Activated CD8-positive, alpha-beta memory T cell treated with anti-CD3 and anti-CD28 coated beads, Interleukin-2, amount 50 U/mL, for 1 hour (primary cell): ENCODE measurements around the gene CCDC33.
"Not testable (repeated sequence)": the region's sequence is repeated elsewhere in the genome, so short reads cannot be mapped to it uniquely, and the experiment has no call there.

ENCODE experiments used
- DNase-seq: peaks from one replicate; pipeline ENCODE4 v3.0.0-alpha.2; 2020; ENCODE audit errors: extremely low read depth

CCDC33 gene

GRCh38 chr15:74334127-74334526, 98.0 kb downstream of the CCDC33 start:
- no peak for DNase-seq

DNA sequence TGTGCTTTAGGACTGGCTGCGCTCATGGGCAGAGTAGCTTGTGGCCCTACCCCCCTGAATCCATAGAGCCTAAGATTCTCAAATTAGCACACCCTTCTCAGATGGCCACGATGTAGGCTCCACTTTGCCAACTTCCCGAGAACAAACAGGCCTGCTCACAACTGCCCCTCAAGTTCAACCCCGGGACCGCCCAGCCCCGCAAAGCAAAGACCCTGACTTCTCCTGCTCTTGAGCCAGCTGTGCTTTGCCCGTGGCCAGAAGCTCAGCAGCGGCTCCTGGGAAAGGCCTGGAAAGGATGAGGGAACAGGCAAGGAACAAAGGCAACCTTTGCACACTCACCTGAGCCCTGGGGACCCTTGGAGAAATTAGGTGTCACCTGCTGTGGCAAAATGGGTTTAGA, 99.3 kb downstream of the CCDC33 start:
- no peak for DNase-seq

GRCh38 chr15:74336061-74337005, 100.2 kb downstream of the CCDC33 start:
- DNase-seq: no peak

GRCh38 chr15:74337146-74337545, 101.0 kb downstream of the CCDC33 start:
- no peak for DNase-seq

DNA sequence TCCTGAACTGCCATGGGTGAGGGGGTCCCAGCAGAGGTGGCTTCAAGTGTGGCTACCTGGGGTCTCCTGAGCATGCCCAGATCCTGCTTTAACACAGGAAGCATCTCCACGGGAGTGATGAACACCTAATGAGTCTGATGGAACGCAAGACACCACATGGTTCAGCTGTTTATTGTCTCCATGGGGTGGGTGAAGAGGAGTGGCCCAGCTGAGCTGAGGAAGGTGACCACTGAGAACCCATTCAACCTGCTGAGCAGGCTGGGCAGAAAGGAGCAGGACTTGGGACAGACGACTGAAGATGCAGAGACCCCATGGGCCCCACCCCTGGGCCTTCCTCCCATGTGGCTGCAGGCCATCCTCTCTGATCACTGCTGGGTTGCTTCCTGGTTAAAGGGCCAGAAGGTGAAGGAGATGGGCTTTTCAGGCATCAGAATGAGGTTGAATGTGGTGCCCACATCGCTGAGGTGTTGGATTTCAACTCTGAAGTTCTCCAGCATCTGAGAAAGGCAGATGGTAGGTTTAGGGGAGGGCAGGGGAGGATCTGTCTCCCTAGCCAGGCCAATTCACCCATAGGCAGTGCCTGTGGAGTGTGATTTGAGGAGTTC, 101.6 kb downstream of the CCDC33 start:
- DNase-seq: no peak

DNA sequence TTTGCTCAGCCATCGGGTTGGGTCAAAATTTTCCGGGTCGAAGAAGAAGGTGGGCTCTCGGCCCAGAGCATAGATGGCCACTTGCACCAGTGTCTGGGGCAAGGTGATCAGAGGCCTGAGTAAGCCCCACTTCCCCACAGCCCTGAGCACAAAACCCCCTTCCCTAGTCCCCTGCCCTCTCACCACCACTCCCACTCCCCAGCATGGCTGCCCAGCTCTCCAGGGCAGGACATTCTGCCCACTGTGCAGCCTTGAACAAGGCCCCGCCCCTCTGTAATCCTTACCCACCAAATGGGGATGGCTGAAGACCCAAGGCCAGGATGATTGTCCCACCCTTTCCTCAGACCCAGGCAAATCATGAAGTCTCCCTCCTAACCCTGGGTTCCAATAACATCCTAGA, 102.5 kb downstream of the CCDC33 start:
- DNase-seq: no peak

DNA sequence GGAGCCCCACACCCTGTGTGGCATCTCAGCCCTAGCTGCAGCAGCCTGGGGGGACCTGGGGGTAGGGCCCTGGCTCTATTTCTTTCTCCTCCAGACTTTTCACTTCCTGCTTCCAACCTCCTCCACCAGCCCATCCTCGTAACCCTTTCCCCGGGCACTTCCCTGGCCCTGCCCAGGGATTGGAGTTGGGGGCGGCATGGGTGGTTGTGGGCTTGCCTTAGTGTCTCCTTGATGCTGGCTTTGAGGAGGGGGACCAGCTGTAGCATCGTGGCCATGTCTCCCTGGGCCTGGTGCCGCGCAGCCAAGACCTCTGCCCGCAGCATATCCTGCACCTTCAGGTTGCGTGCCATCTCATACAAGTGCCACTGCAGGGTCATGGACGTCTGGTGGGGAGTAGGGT, 103.2 kb downstream of the CCDC33 start:
- no peak for DNase-seq

DNA sequence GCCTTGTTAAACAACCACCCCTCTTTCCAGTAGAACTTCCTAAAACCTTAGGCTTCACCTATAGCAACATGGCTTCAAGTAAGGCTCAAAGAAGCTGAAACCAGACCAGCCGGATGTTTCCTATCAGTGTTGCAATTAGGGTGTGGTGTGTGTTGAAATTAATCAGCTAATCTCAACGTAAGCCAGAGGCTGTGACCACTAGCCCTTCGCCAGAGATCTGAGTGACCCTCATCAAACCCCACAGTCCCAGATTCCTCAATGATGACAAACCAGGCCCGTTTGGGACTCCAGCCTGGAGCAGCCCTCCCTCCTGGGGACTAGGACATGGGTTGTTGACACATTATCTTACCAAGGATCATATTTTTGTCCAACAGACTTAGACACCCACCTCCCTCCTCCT, 104.0 kb downstream of the CCDC33 start:
- DNase-seq: no peak

DNA sequence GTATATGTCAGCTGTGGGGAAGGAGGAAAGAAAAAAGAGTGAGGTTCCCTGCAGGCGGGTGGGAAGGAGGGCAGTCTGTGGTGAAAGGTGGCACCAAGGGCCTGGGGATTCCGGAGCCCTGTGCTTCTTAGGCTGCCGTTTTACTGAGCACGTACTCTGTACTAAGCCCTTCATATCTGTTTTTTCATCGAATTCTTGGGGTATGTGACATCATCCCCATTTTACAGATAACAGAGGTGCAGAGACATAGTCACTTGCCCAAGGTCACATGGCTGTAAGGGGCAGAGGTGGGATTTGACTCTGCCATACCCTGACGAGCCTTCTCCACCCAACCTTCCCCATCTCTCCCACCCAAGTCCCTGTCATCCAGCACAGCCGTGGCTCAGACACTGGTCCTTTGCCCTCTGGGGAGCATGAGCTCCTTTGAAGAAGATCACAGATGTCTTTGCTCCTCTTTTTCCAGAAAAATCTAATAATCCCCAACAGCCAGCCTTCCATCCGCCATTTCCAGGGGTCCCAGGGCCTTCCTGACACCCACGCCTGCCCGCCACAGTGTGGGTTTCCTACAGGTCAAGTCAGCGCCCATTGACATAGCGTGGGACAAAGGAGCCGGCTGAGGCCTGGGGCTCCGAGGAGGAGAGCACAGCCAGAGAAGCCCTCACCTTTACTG, 107.1 kb downstream of the CCDC33 start:
- DNase-seq: no peak

GRCh38 chr15:74343797-74344127, 107.6 kb downstream of the CCDC33 start:
- DNase-seq: no peak

GRCh38 chr15:74345051-74345450, 108.9 kb downstream of the CCDC33 start:
- no peak for DNase-seq

- no peak for DNase-seq
These were observed 111.7 kb downstream of the CCDC33 start for GRCh38 chr15:74347757-74348250.

DNA sequence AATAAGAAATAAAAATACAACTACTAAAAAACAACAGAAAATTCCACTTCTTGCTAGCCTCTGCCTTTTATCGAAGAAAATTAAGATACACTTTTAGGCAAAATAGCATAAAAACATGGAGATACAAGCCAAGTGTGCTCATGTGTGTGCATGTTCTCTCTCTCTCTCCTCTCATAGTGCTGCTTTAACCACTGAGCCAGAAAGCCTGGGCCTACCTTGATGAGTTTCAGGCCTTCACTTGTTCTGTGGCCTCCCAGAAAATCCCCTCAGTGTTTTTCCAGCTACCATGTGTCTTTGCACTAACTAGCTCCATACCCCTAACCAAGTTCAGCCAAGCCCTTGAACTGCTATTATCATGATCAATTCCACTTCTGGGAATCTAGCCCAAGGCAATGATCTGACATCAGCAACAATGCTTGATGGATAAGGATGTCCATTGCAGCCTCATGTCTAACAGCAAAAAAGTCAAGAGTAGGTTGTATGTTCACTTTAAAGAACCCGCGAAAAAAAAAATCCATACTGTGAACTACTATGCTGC, 113.2 kb downstream of the CCDC33 start:
- no peak for DNase-seq

GRCh38 chr15:74350295-74351275, 114.5 kb downstream of the CCDC33 start:
- no peak for DNase-seq

DNA sequence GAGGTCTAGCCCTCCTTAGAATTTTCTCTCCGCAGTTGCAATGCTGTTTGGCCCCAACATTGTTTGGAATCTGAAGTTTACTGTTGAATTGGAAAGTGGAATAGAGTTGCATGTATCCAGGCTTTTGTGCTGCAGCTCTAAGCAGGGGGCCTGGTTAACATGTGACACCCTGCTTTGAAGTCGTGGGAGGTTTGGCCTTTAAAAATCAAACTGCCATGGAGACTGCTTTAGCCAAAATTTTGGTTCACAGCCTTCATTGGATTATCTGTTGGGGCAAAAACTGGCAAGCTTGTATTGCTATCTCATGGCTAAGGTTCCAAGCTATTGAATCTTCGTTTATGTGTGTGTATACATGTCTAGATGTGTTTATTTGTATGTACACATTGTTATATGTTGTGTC, 115.5 kb downstream of the CCDC33 start:
- no peak for DNase-seq

DNA sequence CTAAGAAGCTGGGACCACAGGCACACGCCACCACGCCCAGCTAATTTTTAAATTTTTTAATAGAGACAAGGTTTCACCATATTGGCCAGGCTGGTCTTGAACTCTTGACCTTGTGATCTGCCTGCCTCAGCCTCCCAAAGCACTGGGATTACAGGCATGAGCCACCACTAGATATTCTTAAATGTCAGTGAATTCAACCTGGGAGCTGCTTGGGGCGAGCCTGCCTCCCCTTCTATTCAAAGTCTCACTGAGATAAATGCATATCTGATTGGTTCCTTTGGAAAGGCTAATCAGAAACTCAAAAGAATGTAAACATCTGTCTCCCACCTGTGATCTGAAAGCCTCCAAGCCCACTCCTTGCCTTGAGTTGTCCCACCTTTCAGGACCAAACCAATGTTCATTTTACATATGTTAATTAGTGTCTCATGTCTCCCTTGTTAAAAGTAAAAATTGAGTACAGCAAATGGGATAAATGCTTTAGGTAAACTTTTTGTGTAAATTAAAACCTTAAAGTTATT, 116.3 kb downstream of the CCDC33 start:
- DNase-seq: no peak

DNA sequence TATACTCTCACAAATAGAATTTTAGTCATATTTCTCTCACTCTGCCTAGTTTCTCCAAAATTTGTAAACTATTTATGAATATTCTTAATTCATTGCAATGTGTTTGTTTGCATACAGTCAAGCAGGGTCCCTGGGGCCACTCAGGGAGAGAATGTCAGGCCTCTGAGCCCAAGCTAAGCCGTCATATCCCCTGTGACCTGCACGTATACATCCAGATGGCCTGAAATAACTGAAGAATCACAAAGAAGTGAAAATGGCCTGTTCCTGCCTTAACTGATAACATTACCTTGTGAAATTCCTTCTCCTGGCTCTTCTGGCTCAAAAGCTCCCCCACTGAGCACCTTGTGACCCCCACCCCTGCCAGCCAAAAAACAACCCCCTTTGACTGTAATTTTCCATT, 117.9 kb downstream of the CCDC33 start:
- not testable (repeated sequence) for DNase-seq

DNA sequence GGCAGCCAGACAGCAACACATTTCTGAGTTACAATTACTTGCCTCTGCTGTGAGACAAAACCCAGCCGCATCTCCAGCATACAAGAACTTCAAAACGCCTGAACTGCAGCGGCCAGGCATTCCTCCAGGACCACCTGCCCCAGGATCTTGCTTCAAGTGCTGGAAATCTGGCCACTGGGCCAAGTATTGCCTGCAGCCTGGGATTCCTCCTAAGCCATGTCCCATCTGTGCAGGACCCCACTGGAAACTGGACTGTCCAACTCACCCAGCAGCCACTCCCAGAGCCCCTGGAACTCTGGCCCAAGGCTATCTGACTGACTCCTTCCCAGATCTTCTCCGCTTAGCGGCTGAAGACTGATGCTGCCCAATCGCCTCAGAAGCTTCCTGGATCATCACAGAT, 119.9 kb downstream of the CCDC33 start:
- not testable (repeated sequence) for DNase-seq

DNA sequence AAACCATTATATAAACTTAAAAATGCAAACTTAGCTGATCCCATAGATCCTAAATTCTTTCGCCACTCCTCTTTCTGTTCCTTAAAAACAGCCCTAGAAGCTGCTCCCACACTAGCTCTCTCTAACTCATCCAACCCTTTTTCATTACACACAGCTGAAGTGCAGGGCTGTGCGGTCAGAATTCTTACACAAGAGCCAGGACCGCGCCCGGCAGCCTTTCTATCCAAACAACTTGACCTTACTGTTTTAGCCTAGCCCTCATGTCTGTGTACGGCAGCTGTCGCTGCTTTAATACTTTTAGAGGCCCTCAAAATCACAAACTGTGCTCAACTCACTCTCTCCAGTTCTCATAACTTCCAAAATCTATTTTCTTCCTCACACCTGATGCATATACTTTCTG, 121.4 kb downstream of the CCDC33 start:
- not testable (repeated sequence) for DNase-seq

DNA sequence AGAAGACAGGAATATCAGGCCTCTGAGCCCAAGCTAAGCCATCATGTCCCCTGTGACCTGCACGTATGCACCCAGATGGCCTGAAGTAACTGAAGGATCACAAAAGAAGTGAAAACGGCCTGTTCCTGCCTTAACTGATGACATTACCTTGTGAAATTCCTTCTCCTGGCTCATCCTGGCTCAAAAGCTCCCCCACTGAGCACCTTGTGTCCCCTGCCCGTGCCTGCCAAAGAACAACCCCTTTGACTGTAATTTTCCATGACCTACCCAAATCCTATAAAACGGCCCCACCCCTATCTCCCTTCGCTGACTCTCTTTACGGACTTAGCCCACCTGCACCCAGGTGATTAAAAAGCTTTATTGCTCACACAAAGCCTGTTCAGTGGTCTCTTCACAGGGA, 123.2 kb downstream of the CCDC33 start:
- DNase-seq: not testable (repeated sequence)

- not testable (repeated sequence) for DNase-seq
These were observed 124.7 kb downstream of the CCDC33 start for GRCh38 chr15:74360855-74361254.
